Measurements from ENCODE around the gene NFE2L2.
"Not testable (repeated sequence)": the region's sequence is repeated elsewhere in the genome, so short reads cannot be mapped to it uniquely, and the experiment has no call there.

NFE2L2 gene

DNA sequence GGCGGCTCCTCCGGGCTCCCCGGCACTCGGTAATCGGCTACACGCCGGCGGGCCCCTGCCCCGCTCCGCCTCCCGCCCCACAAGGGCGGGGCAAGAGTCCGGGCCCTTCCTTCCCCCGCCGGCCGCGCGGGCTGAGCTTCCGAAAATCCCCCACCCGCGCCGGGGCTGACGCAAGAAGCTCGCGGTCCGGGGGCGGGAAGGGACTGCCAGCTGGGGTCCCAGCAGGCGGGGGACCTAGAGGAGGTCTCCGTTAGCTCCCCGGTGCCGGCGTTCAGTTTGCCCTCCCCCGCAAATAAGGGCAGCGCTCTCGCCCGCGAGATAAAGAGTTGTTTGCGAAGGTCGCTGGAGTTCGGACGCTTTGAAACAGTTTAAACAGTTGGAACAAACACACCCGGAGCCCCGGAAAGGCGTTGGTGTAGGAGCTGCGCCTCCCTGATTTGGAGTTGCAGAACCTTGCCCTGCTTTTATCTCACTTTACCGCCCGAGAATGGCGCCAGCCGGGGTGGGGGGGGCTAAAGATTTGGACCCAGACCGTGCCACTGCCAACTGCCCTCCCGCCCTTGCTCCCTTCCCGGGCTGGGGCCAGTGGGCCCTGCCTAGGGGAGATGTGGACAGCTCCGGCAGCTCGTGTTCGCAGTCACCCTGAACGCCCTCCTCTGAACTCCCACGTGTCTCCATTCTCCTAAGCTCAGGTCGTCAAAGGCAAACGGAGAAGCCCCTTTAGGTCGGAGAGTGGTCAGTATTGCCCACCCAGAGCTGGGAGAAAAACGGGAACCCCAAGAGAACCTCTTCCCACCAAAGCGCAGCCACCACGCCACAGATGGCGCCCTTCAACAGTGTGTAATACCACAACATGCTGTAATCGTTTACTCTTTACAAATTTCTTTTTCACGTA is at the start of gene NFE2L2:
Gene NFE2L2, minus strand, starts transcription at position 35 of the 895 bp plus-strand sequence. CDS start 151 bp downstream, outside the sequence.
- peak; percentile 96 for DNase-seq

DNA sequence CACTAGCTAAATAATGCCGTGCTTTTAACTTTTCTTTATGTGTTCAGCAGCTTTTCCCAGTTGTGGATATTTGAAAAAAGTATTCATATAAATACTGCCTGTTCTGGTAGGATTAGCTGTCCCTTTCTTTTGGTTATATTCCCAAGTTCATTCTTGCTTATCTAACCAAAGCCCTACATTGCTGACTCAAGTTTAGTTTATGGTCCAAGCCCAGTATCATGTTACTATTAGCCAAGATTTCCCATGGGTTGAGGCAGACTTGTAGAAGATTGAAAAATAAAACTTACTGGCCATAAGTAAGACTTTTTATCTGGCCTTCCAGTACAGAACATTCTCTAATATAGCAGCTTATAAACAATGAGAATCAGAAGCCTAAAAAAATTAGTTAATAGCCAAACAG is 49.7 kb upstream of the NFE2L2 start:
- no peak for DNase-seq

DNA sequence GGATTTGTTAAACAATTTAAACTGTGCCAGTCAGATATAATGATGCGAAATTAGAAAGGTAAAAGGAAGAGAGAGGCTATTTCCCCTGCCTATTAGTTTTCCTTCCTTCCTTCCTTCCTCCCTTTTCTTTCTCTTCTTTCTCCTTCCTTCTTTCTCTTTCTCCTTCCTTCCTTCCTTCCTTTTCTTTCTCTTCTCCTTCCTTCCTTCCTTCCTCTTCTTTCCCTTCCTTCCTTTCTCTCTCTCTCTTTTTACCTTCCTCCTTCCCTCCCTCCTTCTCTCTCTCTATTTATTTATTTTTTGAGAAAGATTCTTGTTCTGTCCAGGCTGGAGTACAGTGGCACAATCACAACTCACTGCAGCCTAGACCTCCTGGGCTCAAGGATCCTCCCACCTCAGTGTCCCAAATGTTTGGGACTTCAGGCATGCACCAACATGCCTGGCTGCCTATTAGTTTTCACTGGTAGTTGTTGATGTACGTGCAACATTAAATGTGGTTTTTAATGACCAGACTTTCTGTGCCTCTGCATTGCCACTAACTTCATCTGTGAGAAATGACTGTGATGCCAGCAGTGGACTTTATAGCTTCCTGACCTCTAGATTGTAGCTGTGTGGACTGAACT is 48.7 kb upstream of the NFE2L2 start:
- DNase-seq = no peak

DNA sequence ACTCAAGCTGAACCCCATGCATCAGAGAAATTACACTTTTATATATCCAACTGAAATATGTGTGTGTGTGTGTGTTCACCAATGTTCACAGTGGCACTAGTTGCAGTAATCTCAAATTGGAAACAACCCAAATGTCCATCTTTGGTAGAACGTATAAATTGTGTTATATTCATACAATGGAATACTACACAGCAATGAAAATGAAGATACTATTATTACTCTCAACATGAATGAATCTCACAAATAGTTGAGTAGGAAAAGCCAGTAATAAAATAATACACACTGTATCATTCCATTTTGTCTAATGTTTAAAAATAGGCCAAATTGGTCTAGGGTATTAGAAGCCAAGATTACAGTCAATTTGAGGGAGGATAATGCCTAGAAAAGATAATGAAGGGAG is 48.0 kb upstream of the NFE2L2 start:
- no peak for DNase-seq

DNA sequence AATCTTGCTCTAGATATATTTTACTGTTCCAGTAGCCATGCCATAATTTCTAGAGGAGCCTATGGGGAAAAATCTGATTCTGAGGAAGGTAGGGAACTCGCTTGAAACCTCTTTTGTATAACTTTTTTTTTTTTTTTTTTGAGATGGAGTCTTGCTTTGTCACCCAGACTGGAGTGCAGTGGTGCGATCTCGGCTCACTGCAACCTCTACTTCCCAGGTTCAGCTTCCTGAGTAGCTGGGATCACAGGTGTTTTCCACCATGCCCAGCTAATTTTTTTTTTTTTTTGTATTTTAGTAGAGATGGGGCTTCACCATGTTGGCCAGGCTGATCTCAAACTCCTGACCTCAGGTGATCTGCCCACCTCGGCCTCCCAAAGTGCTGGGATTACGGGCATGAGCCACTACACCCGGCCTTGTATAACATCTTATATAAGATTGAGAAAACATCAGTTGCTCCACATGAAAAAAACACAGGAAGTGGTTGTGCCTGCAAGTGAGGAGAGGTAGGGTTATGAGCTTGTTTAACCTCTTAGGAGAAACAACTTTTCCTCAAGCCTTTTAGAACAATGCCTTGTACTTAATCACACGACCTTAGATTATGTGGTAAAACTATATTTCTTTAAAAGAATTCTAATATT is 45.3 kb upstream of the NFE2L2 start:
- DNase-seq = not testable (repeated sequence)

DNA sequence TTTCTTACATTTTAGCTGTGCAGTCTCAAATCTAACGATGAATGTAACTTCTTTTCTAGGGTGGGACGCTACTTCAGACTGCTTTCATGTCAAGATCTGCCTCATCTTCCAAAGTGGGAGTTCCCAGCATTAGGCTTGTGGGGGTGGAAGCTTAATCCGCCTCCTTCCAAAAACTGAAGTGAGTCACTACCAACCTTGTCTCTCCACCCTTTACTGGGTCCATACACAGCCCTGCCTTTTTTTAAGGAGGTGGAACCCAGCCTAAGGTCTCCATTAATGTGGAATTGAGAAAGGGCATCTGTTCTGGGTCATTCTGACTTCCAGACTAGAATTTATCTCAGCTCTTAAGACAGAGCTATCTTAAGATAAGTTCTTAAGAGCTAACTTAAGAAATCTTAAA is 42.0 kb upstream of the NFE2L2 start:
- DNase-seq = no peak

DNA sequence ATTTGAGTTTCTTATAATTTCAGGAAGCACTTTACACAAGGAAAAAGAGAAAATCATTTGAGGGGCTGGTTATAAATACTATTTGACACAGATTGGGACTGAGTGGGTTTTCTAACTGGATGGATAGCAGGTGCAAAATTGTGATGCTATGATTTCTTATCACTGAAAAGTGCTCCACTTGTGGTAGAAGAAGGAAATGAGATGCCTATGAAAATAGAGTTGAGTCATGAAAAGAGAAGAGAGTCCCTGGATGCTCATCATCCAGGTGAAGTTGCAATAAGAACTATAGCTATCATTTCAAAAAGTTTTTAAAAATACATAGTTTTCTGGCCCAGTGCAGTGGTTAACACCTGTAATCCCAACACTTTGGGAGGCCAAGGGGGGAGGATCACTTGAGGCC is 39.4 kb upstream of the NFE2L2 start:
- DNase-seq = no peak

DNA sequence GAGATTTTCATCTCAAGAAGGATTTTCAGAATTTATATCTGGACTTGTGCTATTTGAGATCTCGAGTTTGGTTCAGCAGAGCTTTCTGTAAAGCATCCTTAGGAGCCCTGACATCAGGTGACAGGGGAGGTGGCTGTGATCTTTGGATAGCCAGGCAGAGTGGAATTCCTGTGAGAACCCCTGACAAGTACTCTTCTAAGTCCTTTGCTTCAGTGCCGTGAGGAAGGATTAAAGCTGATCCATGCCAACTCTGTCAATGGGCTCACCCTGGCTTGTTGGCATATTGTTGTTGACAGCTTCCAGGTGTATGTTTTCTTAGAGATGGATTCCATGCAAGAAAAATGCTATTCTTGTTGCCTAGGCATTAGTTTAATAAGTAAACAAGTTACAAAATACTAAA is 38.0 kb upstream of the NFE2L2 start:
- no peak for DNase-seq

DNA sequence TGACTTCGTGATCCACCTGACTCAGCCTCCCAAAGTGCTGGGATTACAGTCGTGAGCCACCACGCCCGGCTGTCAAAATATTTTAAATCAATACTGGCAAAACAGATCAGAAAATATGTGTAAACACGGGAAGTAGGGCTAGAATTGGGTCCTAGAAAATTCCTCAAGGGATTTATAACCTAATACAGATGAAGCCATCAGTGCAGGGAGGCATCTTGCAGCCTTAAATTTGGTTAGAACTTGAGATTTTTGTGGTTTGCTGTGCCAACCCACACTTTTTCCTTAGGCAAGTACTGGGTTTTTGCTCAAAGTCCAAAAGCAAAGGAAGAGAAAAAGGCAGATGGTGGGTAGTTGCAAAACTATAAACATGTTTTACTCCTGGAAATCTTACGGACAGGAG is 33.7 kb upstream of the NFE2L2 start:
- DNase-seq = no peak

DNA sequence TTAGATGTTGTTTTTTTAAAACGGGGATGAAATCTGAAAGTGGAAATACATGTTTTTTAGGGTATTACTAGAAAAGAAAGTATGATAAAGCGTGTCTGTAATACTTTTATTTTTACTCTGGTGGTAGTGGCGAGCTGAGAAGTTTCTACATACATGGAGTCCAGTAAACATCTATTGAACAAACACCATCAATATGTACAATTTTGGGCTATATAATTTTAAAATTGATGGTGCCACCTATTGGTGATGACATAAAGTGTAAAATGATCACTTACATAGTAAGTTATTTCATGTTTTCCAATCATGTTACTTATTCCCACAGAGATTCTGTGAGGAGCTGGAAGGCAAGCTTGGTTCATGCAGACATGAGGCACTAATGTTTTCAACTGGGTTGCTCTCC is 31.5 kb upstream of the NFE2L2 start:
- DNase-seq = peak; percentile 60

DNA sequence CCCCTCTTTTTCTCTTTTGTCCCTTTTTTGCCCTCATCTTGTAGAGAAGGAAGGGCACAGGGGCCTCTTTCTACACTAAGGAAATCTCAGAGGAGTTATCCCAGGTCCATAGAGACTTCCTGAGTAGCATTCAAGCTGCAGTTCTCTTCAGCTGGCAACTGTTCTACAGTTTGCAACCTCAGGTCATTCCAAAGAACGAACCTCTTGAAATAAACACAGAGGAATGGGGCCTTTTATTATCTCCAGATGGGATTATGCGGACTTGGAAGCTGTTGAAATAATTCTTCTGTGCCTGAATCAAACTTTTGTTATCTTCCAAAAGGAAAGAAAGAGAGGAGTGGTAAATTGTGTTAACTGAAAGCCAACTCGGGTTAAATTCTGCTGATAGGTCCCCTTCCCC is 31.0 kb upstream of the NFE2L2 start:
- DNase-seq = no peak

DNA sequence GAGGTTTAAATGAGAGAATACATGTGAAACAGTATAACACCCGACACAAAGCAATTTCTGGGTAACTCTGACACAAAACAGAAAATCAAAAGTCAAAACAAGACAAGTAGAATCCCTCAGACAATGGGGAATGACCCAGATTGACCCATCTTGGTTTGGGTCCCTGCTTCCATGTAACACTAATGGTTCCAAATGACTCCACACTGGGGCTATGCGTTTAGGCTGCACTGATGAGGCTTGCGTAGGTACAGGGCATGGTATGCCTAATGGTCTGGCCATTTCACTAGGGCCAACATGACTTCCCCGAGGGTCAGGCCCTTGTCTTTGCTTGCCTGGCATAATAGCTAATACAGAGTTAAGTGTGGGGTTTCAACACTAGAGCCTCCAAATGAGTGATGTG is 27.2 kb upstream of the NFE2L2 start:
- DNase-seq = no peak

DNA sequence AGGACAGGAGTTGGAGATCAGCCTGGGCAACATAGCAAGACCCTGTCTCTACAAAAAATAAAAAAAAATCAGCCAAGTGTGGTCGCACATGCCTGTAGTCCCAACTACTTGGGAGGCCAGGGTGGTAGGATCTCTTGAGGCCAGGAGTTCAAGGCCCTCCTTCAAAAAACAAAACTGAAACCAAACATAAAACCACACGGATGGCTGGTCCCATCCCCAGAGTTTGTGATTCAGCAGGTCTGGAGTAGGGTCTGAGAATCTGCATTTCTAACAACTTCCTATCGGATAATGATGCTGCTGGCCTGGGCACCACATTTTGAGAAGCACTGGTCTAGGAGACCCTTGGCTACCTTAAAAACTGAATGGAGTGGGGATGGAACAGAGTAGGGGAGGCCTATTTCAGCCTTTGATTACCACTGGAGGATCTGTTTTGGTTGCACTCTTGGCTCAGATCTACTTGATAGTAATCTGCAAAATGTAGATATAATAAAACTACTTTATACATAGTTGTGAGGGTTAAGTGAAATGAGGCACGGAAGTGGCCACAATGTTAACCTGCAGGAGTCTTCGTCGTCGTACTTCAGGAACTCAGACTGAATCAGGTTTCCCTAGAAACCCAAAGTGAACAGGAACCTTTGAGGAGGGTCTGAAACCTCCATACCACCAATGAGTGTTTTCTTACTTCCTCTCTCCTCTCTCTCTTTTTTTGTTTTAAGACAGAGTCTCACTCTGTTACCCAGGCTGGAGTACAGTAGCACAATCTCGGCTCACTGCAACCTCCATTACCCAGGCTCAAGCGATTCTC is 25.5 kb upstream of the NFE2L2 start:
- no peak for DNase-seq

DNA sequence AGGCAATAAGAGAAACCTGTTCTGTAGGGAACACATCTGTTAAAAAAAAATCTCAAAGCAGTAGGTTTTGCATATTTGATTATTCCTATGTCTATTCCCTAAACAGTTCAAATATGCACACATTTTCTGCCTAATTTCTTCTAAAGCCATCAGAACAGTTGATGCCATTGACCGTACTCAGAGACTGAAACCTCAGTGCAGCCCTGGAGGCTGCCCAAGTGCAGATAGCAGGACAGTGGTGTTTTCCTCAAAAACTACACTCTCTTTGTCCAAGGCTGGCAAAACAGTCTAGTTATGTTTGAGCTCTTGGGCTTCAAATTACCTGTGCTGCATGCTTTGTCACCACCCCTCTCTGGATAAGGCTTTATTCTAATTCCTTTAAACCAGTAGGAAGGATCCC is 23.3 kb upstream of the NFE2L2 start:
- no peak for DNase-seq

DNA sequence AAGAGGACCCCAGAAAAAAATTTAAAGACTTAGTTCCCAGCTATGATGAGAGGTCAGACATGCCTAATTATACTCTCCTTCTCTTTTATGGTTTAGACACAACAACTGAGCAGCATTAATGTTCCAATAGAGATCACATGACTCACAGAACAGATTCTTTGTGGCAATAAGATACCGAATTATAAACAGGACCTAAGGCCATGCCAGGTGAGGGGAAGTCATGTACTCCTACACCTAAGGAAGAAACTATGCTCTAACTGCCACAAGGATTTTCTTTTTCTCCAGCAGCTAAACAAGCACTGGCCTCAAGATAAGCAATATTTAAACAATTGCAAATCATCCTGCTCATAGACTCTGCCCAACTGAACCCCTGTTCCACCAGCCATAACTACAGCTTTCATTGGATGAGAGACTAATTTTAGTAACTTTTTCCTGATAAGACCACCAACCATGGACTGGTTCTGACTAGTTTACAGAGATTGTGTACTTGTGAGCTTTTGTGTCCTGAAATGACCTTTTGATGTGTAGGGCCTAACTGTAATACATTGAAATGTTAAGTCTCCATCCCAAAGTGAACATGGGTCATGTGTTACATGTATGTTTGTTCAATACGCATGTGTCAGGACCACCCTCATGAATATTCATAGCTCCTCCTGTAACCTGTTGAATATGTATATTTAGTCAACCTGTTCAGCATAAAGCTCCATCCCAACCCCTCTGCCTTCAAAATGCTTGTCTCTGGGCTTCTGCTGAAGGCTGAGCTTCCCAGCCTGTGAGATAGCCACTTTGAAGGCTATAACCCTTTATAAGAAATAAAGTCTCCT is 21.6 kb upstream of the NFE2L2 start:
- DNase-seq = no peak

DNA sequence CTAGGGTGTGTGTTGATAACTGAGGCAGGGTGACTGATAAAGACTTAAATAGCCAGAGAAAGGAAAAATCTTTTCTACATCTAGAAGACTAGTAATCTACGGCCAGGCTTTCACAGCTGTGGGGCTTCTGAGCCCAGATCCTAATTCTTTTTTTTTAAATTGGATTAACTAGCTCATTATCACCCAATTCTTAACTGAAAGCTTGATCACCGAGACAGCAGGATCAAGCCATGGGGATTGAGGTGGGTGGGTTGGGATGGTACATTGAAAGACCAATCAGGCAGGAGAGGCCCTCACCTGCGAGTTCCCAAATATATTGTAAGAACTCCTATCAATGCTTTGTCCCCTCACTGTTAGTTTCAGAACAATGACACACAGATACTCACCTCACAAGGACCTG is 20.0 kb upstream of the NFE2L2 start:
- DNase-seq = no peak

DNA sequence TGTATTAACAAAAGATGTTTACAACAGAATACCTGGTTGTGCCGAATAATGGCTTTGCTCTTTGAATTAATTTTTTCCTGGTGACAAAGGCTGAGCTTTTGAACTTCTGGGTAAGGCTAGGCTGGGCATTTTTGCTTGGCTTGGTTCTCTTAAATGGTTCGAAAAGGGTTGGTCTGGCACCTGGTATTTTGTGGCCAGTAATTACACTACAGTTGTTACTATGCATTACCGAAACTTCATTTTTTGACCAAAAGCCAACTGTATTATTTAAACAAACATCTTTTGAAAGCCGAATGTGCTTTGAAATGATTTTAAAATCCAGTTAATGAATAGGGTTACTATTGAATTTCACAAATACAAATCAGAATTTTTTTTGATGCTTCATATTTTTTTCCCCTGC is 19.4 kb upstream of the NFE2L2 start:
- no peak for DNase-seq

DNA sequence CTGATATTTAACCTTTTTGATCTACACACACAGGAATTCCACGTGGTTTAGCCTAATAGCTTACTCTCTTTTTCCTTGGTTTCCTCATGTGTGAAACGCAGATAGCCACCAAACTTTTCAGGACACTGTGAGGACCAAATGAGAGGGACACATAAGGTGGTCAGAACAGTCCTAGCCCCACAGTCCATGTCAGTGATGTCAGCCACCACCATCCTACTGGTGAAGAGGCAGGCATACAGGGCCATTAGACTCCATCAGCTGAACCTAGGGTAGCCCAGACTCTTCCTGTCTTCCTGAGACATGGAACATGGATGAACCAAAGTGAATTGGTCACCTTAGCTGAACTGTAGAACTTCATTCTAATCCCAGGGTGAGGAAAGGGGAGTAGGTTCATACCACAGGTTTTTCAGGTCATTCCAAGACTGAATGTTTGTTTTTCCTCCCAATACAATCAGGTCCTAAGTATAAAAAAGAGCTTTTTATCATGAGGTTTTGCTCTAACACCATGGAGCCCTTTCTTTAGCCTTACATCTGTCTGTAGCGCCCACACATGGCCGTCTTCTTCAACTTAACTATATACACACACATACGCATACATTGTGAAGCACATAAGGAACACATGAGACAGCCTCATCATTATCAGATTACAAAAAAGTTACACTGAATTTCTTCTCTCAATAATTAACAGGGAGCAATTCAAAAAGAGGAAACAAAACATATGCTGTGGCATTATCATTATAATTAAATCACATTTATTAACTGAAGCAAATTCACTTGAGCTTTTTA is 18.5 kb upstream of the NFE2L2 start:
- peak; percentile 78 for DNase-seq

DNA sequence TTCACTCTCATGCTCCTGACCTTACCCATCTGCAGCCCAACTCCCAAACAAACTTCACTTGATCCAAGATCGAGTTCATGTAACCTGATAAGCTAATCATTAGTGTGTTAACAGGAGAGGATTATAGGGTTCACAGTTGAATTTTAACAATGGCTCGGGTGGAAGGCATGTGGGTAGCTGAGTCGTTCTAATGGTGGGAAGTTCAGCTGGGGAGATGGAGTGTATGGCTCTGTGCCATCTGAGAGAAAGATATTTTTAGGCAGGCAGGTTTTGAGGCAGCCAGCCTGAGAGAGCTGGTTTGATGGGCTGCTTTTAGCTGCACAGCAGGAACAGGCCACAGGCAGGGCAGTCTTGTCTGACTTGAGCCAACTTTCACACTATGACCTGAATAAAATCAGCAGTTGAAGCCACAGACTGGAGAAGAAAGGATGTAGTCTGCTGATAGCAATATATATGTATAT is 17.7 kb upstream of the NFE2L2 start:
- no peak for DNase-seq

DNA sequence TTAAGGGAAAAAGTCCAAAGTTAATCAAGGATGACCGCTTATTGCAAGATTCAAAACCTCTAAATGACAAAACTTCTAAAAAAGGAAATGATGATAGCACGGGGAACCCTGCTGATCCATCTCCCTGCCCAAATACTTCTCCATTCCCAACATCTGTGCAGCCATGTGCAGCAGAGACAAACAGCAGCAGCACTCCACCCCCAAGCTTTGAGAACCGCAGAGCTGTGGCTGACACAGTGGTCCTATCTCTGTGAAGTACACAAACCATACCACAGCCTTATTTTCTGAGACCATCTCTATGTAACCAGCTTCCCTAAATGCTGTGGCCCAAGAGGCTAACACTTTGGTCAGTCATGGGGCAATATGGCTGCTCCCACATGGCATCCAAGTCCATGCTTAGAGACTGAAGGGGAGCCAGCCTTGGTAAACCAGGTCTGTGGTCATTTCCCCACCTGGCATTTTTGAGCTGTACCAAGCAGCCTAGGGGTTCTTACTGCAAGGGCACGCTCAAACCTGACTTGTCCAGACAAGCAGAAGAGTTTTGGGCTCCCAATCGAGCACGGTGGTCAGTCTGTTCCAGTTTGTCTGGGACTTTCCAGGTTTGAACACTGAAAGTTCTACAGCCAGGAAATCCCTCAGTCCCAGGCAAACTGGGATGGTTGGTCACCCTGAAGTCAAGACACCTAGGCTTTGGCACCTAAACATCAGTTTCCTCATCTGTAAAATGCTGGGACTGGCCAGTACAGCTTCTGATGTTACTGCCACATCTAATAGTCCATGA is 17.1 kb upstream of the NFE2L2 start:
- DNase-seq = peak; percentile 98
